HT1080 (cell line): ENCODE measurements around the gene BEND5. TPM values are rescaled to one million over a fixed set of nuclear protein-coding genes. Genes with fewer than 3 reads are reported as not detected.

ENCODE experiments used
- DNase-seq: peaks from one replicate; pipeline ENCODE4 v3.0.0-alpha.2; 2015; ENCODE audit warnings: low read depth
- total RNA-seq: library from RNA; depleted of rRNA; stranded (reverse); fragments of >200 nt; shearing (Covaris generic); gene quantifications from 2 replicates; pipeline ENCODE4 v1.2.3, GENCODE V29; 2014

Gene BEND5
- total RNA-seq, 1 experiment from 2014 or later: 0.95 TPM

- peak; percentile 70 for DNase-seq
Observed at GRCh38 chr1:48681476-48682305, 95.0 kb downstream of the BEND5 start.

- DNase-seq: peak; percentile 11
Observed at GRCh38 chr1:48680411-48681035, 96.2 kb downstream of the BEND5 start.

- DNase-seq: no peak
Observed at GRCh38 chr1:48679859-48680258, 96.8 kb downstream of the BEND5 start.

GRCh38 chr1:48678710-48679505 lies 97.8 kb downstream of the BEND5 start:
- no peak for DNase-seq
